Tibial nerve (tissue), 4 donors: ENCODE data around the gene COBLL1.

Experiments
- EP300 ChIP-seq, 2 donors: sonication (generic); formaldehyde crosslinking; IDR thresholded peaks; one replicate each; pipeline ENCODE4 v1.6.1; 2017; ENCODE audit warnings: antibody characterized with exemption in 2 of 2, mild to moderate bottlenecking in 1 of 2
- POLR2A ChIP-seq, 2 donors: fragments of 450-650 bp; IDR thresholded peaks; one replicate each; pipeline ENCODE4 v1.6.1; 2017; ENCODE audit warnings: antibody characterized with exemption in 2 of 2, mild to moderate bottlenecking in 2 of 2, moderate library complexity in 2 of 2
- TF ChIP-seq, protein P1 (sequence below), 5 experiments: fragments of 200-600 bp in 3 of 5; fragments of 450-650 bp in 2 of 5; sonication (generic) in 3 of 5; IDR thresholded peaks; one replicate each; pipeline ENCODE4 v1.5.1; 2016 to 2019; ENCODE audit warnings: antibody characterized with exemption in 5 of 5, mild to moderate bottlenecking in 3 of 5, moderate library complexity in 2 of 5

- TF ChIP-seq, protein P1, sequence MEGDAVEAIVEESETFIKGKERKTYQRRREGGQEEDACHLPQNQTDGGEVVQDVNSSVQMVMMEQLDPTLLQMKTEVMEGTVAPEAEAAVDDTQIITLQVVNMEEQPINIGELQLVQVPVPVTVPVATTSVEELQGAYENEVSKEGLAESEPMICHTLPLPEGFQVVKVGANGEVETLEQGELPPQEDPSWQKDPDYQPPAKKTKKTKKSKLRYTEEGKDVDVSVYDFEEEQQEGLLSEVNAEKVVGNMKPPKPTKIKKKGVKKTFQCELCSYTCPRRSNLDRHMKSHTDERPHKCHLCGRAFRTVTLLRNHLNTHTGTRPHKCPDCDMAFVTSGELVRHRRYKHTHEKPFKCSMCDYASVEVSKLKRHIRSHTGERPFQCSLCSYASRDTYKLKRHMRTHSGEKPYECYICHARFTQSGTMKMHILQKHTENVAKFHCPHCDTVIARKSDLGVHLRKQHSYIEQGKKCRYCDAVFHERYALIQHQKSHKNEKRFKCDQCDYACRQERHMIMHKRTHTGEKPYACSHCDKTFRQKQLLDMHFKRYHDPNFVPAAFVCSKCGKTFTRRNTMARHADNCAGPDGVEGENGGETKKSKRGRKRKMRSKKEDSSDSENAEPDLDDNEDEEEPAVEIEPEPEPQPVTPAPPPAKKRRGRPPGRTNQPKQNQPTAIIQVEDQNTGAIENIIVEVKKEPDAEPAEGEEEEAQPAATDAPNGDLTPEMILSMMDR (IDR thresholded peaks at IDR 0.05) = no peak
- no peak for TF ChIP-seq EP300 (IDR thresholded peaks at IDR 0.05)
- no peak for TF ChIP-seq POLR2A (IDR thresholded peaks at IDR 0.05)
Observed at GRCh38 chr2:164875334-164876205, 33.9 kb upstream of the COBLL1 start.
